Smooth muscle cell of trachea (primary cell): ENCODE results near the gene CHGA. TPM values are rescaled to one million over a fixed set of nuclear protein-coding genes. Genes with fewer than 3 reads are reported as not detected.

Source experiments
- total RNA-seq: library from RNA; depleted of rRNA; stranded (reverse); fragments of >200 nt; gene quantifications from 2 replicates; pipeline ENCODE4 v1.2.1, GENCODE V29; 2014

Gene CHGA, protein sequence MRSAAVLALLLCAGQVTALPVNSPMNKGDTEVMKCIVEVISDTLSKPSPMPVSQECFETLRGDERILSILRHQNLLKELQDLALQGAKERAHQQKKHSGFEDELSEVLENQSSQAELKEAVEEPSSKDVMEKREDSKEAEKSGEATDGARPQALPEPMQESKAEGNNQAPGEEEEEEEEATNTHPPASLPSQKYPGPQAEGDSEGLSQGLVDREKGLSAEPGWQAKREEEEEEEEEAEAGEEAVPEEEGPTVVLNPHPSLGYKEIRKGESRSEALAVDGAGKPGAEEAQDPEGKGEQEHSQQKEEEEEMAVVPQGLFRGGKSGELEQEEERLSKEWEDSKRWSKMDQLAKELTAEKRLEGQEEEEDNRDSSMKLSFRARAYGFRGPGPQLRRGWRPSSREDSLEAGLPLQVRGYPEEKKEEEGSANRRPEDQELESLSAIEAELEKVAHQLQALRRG
- total RNA-seq, result 0.15 TPM in 1 of 2 replicates, not detected in the other

DNA sequence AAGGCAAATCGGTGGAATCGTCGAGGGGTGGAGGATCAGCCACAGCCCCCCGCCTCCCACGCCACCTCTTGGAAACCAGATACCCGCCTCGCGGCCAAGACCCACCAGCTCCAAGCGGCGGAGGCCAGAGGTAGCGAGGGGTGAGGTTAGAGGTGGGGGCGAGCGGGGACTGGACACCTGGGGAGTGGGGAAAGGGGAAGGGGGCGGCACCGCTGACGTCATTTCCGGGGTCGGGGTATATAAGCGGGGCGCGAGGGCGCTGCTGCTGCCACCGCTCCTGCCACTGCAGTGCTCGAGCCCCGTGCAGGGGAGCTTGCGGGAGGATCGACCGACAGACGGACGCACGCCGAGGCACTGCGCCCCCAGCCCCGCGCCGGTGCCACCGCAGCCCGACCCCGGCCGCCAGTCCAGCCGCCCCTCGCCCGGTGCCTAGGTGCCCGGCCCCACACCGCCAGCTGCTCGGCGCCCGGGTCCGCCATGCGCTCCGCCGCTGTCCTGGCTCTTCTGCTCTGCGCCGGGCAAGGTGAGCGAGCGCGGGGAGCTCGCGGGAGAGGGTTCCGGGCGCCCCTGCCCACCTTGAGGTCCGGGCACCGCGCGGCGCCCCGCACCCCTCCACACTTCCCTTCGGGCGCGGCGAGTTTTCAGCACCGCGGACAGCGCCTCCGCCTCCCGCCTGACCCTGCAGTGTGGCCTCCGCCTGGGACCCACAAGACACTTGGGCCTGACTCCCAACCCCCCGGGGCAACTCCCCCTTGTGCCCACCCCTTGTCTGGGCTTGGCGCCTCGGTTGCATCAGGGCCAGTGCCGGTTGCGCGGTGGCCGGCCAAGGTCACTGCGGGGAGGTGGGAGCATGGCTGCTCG lies at the start of gene CHGA:
CHGA (plus strand) TSS at position 268 of the 861 bp plus-strand sequence; CDS start at position 478, 210 bp downstream.

Other genes with a start within 250 kb of the CHGA start
- gene LGMN, start 174.5 kb upstream of the CHGA start, total RNA-seq, result 14.8 and 25.1 TPM in 2 replicates
- 52.8 and 56.7 TPM in 2 replicates for gene GOLGA5, start 128.8 kb upstream of the CHGA start, total RNA-seq
- 9.3 and 11.7 TPM in 2 replicates for gene ITPK1, start 192.8 kb downstream of the CHGA start, total RNA-seq